ENCODE results near the gene PELI3. TPM values are rescaled to one million over a fixed set of nuclear protein-coding genes. Genes with fewer than 3 reads are reported as not detected.

PELI3 gene
- total and polyA plus RNA-seq, 2 donors (not counting 1 experiment from before 2014, with no cell fraction given), result 3.2 to 15.6 TPM

DNA sequence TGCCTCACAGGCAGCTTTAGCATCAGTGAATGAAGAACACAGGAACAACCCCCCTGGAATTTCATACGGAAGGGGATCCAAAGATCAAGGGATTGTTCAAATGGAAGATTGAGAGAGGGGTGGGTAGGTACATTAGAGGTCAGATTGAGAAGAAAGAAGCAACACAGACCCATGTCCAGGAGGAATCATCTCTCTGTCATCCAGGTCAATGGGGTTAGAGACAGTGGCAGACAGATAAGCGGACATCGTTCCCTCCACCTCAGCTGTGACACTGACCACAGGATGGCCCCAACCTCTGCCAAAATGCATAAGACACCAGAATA is 47.8 kb upstream of the PELI3 start:
- Mint-ChIP-seq H3K4me3 (no peak overlapping the region), H3K27me3 (peaks cover 54% of the 10 kb centered on the region), H3K27ac (no peak overlapping the region), H3K4me1 (peaks cover 3% of the 10 kb centered on the region), H3K9me3 (ENCODE audit: insufficient read depth) (no peaks in the 10 kb centered on the region)
- 89% methylated on average over 2 of the region's 3 CpGs for WGBS (ENCODE audit: insufficient coverage)
- Histone ChIP-seq H3K9me3 (ENCODE audit: control extremely low read depth in 1 of 3, control insufficient read depth in 2 of 3, insufficient read depth in 1 of 3, low read length in 2 of 3) (peaks cover 0 to 42% (median 3%) of the 10 kb centered on the region in 3 donors), H3K4me2 (replicated peaks; ENCODE audit: low read depth, low read length, poor library complexity, severe bottlenecking) (no peak overlapping the region), H3K36me3 (replicated peaks in 1 of 2; ENCODE audit: control extremely low read depth in 1 of 2, control insufficient read depth in 1 of 2, extremely low read depth in 1 of 2, insufficient read depth in 2 of 2, low read length in 1 of 2) (no peaks in the 10 kb centered on the region), H4K20me1 (ENCODE audit: control insufficient read depth, insufficient read depth, low read length, poor library complexity, severe bottlenecking) (peaks cover 7% of the 10 kb centered on the region), H3K27me3 (replicated peaks in 1 of 4; ENCODE audit: control extremely low read depth in 1 of 4, control insufficient read depth in 3 of 4, insufficient read depth in 4 of 4, low read length in 3 of 4) (peaks cover 0 to 64% (median 49%) of the 10 kb centered on the region in 4 experiments), H3K9ac (ENCODE audit: low read length) (no peak overlapping the region), H3K4me1 (ENCODE audit: control insufficient read depth in 2 of 2, insufficient read depth in 2 of 2, low read length in 2 of 2) (peaks cover 8 to 16% of the 10 kb centered on the region in 2 donors), H2AFZ (ENCODE audit: insufficient read depth, low read depth, low read length, poor library complexity, severe bottlenecking) (no peak overlapping the region), H3K4me3 (ENCODE audit: control extremely low read depth in 1 of 5, extremely low read depth in 1 of 5, insufficient read depth in 1 of 5, low read depth in 2 of 5, low read length in 4 of 5) (no peak overlapping the region), H3K79me2 (ENCODE audit: control insufficient read depth, insufficient read depth, low read length) (no peaks in the 10 kb centered on the region), H3K27ac (ENCODE audit: low read length in 2 of 2) (no peak overlapping the region)
- ChIA-PET CTCF (interaction anchor here (0.6 to 1.6 kb wide), 3 partner anchors 33 to 529 kb away, joined by 3 to 6 read pairs (median 6); partner anchors contain the start of genes CCDC85B and PELI3), POLR2A (interaction anchor here (0.7 kb wide), 1 partner anchor 53 kb away, joined by 13 read pairs; no protein-coding TSS in a partner anchor)
- ATAC-seq (ENCODE audit: low read depth), result no peak
- DNase-seq, result no peak
- TF ChIP-seq, protein P1, sequence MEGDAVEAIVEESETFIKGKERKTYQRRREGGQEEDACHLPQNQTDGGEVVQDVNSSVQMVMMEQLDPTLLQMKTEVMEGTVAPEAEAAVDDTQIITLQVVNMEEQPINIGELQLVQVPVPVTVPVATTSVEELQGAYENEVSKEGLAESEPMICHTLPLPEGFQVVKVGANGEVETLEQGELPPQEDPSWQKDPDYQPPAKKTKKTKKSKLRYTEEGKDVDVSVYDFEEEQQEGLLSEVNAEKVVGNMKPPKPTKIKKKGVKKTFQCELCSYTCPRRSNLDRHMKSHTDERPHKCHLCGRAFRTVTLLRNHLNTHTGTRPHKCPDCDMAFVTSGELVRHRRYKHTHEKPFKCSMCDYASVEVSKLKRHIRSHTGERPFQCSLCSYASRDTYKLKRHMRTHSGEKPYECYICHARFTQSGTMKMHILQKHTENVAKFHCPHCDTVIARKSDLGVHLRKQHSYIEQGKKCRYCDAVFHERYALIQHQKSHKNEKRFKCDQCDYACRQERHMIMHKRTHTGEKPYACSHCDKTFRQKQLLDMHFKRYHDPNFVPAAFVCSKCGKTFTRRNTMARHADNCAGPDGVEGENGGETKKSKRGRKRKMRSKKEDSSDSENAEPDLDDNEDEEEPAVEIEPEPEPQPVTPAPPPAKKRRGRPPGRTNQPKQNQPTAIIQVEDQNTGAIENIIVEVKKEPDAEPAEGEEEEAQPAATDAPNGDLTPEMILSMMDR (IDR thresholded peaks at IDR 0.05), result no peak
- no peak for TF ChIP-seq EZH2 (IDR thresholded peaks at IDR 0.05; ENCODE audit: borderline replicate concordance, insufficient read depth, low read depth, low read length, poor library complexity, severe bottlenecking)
- intact Hi-C loops (cut with micrococcal nuclease), result no loop called here

DNA sequence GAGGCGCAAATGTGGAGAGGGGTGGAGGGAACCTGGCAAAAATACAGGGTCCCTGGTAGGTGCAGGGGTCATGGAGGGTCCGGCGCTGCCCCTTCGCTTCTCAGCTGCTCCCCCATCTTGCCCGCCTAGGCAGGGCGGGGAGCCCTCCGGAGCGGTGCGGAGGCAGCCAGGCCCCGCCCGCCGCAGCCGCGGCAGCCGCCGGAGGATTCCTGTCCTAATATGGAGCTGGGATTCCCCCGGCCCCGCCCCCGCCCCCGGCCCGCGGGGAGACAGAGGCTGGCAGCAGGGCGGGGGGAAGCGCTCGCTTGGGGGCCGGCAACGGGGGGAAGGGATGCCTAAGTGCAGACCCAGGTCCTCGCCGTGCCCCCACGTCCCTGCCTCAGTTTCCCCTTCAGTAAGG is 46.9 kb upstream of the PELI3 start:
- ATAC-seq (ENCODE audit: low read depth), result no peak
- Histone ChIP-seq H3K4me3 (ENCODE audit: control extremely low read depth in 1 of 5, extremely low read depth in 1 of 5, insufficient read depth in 1 of 5, low read depth in 2 of 5, low read length in 4 of 5) (no peak overlapping the region), H3K9ac (ENCODE audit: low read length) (no peak overlapping the region), H3K36me3 (replicated peaks in 1 of 2; ENCODE audit: control extremely low read depth in 1 of 2, control insufficient read depth in 1 of 2, extremely low read depth in 1 of 2, insufficient read depth in 2 of 2, low read length in 1 of 2) (no peaks in the 10 kb centered on the region), H3K27me3 (replicated peaks in 1 of 4; ENCODE audit: control extremely low read depth in 1 of 4, control insufficient read depth in 3 of 4, insufficient read depth in 4 of 4, low read length in 3 of 4) (peaks cover 0 to 55% (median 45%) of the 10 kb centered on the region in 4 experiments), H3K4me2 (replicated peaks; ENCODE audit: low read depth, low read length, poor library complexity, severe bottlenecking) (no peak overlapping the region), H2AFZ (ENCODE audit: insufficient read depth, low read depth, low read length, poor library complexity, severe bottlenecking) (no peak overlapping the region), H4K20me1 (ENCODE audit: control insufficient read depth, insufficient read depth, low read length, poor library complexity, severe bottlenecking) (peaks cover 7% of the 10 kb centered on the region), H3K4me1 (ENCODE audit: control insufficient read depth in 2 of 2, insufficient read depth in 2 of 2, low read length in 2 of 2) (peaks cover 8 to 16% of the 10 kb centered on the region in 2 donors), H3K9me3 (ENCODE audit: control extremely low read depth in 1 of 3, control insufficient read depth in 2 of 3, insufficient read depth in 1 of 3, low read length in 2 of 3) (peaks cover 0 to 45% (median 3%) of the 10 kb centered on the region in 3 donors), H3K79me2 (ENCODE audit: control insufficient read depth, insufficient read depth, low read length) (no peaks in the 10 kb centered on the region), H3K27ac (ENCODE audit: low read length in 2 of 2) (no peak overlapping the region)
- H3K4me1 Mint-ChIP-seq, result peaks cover 3% of the 10 kb centered on the region
- ChIA-PET CTCF (no interaction called here), POLR2A (no interaction called here)
- intact Hi-C loops (cut with micrococcal nuclease), result loop anchor here (2.0 kb wide), 1 partner anchor 19 kb away; the partner anchor contains the start of gene MRPL11
- TF ChIP-seq, protein P1 (IDR thresholded peaks at IDR 0.05), result no peak
- no peak for TF ChIP-seq EZH2 (IDR thresholded peaks at IDR 0.05; ENCODE audit: borderline replicate concordance, insufficient read depth, low read depth, low read length, poor library complexity, severe bottlenecking)
- no peak for DNase-seq
- H3K9me3 Mint-ChIP-seq (ENCODE audit: insufficient read depth), result no peaks in the 10 kb centered on the region
- H3K27ac Mint-ChIP-seq, result peak overlapping the region; percentile 65
- H3K4me3 Mint-ChIP-seq, result no peak overlapping the region
- H3K27me3 Mint-ChIP-seq, result peaks cover 46% of the 10 kb centered on the region
- WGBS (ENCODE audit: insufficient coverage), result 6% methylated on average over 24 of the region's 30 CpGs
